K562 (cell line): ENCODE data around the gene TAS2R38. TPM values are rescaled to one million over a fixed set of nuclear protein-coding genes. Genes with fewer than 3 reads are reported as not detected.

Experiments used
- ATAC-seq: fragments of 200-7000 bp; cut with Tn5 transposase; 3 replicates; pipeline ENCODE4 v1.9.1; 2020; ENCODE audit warnings: moderate library complexity
- BruUV-seq: library from RNA; stranded (reverse); fragments of 400-500 nt; replicated peaks from 2 replicates; lab custom pipeline; 2021; lab: Mats Ljungman, UMichigan
- CTCF ChIA-PET: fragments of 300-600 bp; formaldehyde crosslinking; extraction: SDS; loops from one replicate; lab custom pipeline; 2021; ENCODE audit warnings: low intra/inter-chr PET ratio; lab: Yijun Ruan, JAX
- POLR2A ChIA-PET: fragments of 300-600, 350-650 bp; sonication (Branson Sonifier 250); formaldehyde crosslinking; extraction: SDS; loops from one replicate; lab custom pipeline; 2021; ENCODE audit warnings: antibody characterized with exemption, inconsistent platforms; lab: Yijun Ruan, JAX
- DNase-seq, 4 experiments: peaks; one replicate each; pipeline versions ENCODE4 v3.0.0 to v3.0.0-alpha.2; 2011 to 2018; ENCODE audit warnings: low spot score in 3 of 4, mixed read lengths in 3 of 4; ENCODE audit errors: extremely low read depth in 1 of 4
- FAIRE-seq: peaks from 2 replicates; lab custom pipeline; 2011; peaks lifted over from hg19 to GRCh38; lab: Jason Lieb, UNC
- H2AFZ ChIP-seq: 2 replicates; pipeline ENCODE4 v1.6.0; 2011; ENCODE audit warnings: low read depth, low read length, control low read depth, inconsistent platforms
- H3K27ac ChIP-seq: fragments of 200-600 bp; 3 replicates; pipeline ENCODE4 v1.8.0; 2011; ENCODE audit warnings: low read depth, mild to moderate bottlenecking, control low read depth, inconsistent platforms, low read length, moderate library complexity, mixed read lengths; ENCODE audit errors: extremely low read depth
- H3K27me3 ChIP-seq, 2 experiments: fragments of 300-600 bp in 1 of 2; 2 replicates in 1 of 2; 3 replicates in 1 of 2; pipeline versions ENCODE4 v1.6.0 to v1.8.0; 2011; ENCODE audit warnings: inconsistent platforms in 2 of 2, low read length in 2 of 2, mild to moderate bottlenecking in 1 of 2, mixed read lengths in 1 of 2, moderate library complexity in 1 of 2; ENCODE audit not compliant: control insufficient read depth in 2 of 2, insufficient read depth in 2 of 2
- H3K36me3 ChIP-seq: fragments of 300-600 bp; 3 replicates; pipeline ENCODE4 v1.8.0; 2011; ENCODE audit warnings: mild to moderate bottlenecking, low read length, inconsistent platforms; ENCODE audit not compliant: control insufficient read depth, insufficient read depth
- H3K4me1 ChIP-seq, 2 experiments: fragments of 200-600 bp in 1 of 2; replicated peaks in 1 of 2; 2 replicates in 1 of 2; 3 replicates in 1 of 2; pipeline versions ENCODE4 v1.5.1 to v1.8.0; 2011; ENCODE audit warnings: inconsistent platforms in 2 of 2, low read length in 2 of 2, mild to moderate bottlenecking in 1 of 2, mixed read lengths in 1 of 2, moderate library complexity in 1 of 2; ENCODE audit not compliant: control insufficient read depth in 2 of 2, insufficient read depth in 2 of 2
- H3K4me2 ChIP-seq: 2 replicates; pipeline ENCODE4 v1.6.1; 2011; ENCODE audit warnings: low read length, control low read depth, inconsistent platforms, mixed read lengths; ENCODE audit not compliant: insufficient read depth
- H3K4me3 ChIP-seq: fragments of 200-600 bp; sonication (generic), shearing (Covaris generic); 2 replicates; pipeline ENCODE4 v1.5.1; 2016; ENCODE audit warnings: control low read depth, inconsistent platforms
- H3K79me2 ChIP-seq: fragments of 200-600 bp; 3 replicates; pipeline ENCODE4 v1.8.0; 2011; ENCODE audit warnings: low read length, inconsistent platforms; ENCODE audit not compliant: control insufficient read depth, insufficient read depth
- H3K9ac ChIP-seq, 2 experiments: 2 replicates each; pipeline versions ENCODE4 v1.6.0 to v1.6.1; 2011; ENCODE audit warnings: low read depth in 2 of 2, low read length in 2 of 2, control low read depth in 1 of 2, inconsistent platforms in 1 of 2, mild to moderate bottlenecking in 1 of 2, mixed read lengths in 1 of 2; ENCODE audit not compliant: insufficient read depth in 1 of 2
- H3K9me1 ChIP-seq: one replicate; pipeline ENCODE4 v1.6.0; 2011; ENCODE audit warnings: inconsistent platforms, mild to moderate bottlenecking, low read length, moderate library complexity; ENCODE audit not compliant: control insufficient read depth, insufficient read depth
- H3K9me3 ChIP-seq: replicated peaks from 2 replicates; pipeline ENCODE4 v1.5.1; 2011; ENCODE audit warnings: low read depth, low read length, inconsistent platforms; ENCODE audit not compliant: control insufficient read depth, insufficient read depth
- H4K20me1 ChIP-seq: replicated peaks from 2 replicates; pipeline ENCODE4 v1.6.1; 2011; ENCODE audit warnings: low read length, inconsistent platforms, mixed read lengths; ENCODE audit not compliant: control insufficient read depth, insufficient read depth
- EZH2 ChIP-seq: IDR thresholded peaks from 2 replicates; pipeline ENCODE4 v1.6.1; 2012; ENCODE audit warnings: low read depth, mild to moderate bottlenecking, inconsistent platforms, low read length, borderline replicate concordance
- ILK ChIP-seq: fragments of 450-650 bp; IDR thresholded peaks from 2 replicates; pipeline ENCODE4 v1.6.1; 2016; ENCODE audit warnings: missing genetic modification characterization, low read depth, mild to moderate bottlenecking, missing compliant biosample characterization, moderate library complexity, borderline replicate concordance
- ZNF263 ChIP-seq: sonication (generic); formaldehyde crosslinking; IDR thresholded peaks from 2 replicates; pipeline ENCODE4 v1.8.0; 2022; ENCODE audit warnings: mild to moderate bottlenecking, missing genetic modification reagents, borderline replicate concordance
- WGBS: fragments of 100-300 bp; shearing (Covaris generic); methylation state at CpG from one replicate; pipeline ENCODE4 v1.1.6; 2016; ENCODE audit warnings: low coverage, mixed read lengths; ENCODE audit not compliant: insufficient coverage; ENCODE audit errors: missing lambda C conversion rate; 5-methylcytosine and 5-hydroxymethylcytosine counted together
- in situ Hi-C: fragments of 300-500 bp; cut with MboI; formaldehyde crosslinking; loops from 4 replicates; pipeline ENCODE4 v1.15.0; 2018; ENCODE audit warnings: inconsistent platforms, mixed read lengths
- intact Hi-C: fragments of 100-400 bp; cut with micrococcal nuclease; formaldehyde crosslinking; loops from 2 replicates; pipeline ENCODE4 v1.14.2; 2022
- polyA plus RNA-seq, 8 experiments: library from polyadenylated mRNA; depleted of rRNA in 4 of 8; stranded (reverse) in 5 of 8; unstranded in 3 of 8; fragments of >200 nt; fragmentation: Nextera tagmentation in 2 of 8; fragmentation: Illumina TruSeq in 1 of 8; extraction: Ambion mirVana in 2 of 8; extraction: Trizol in 1 of 8; gene quantifications; 2 replicates each; pipeline versions ENCODE4 v1.2.1 to v1.2.3, GENCODE V29; 2011 to 2014; ENCODE audit warnings: inconsistent platforms in 1 of 8, missing spikeins in 1 of 8
- total RNA-seq, 7 experiments: library from RNA; depleted of rRNA in 6 of 7; stranded (reverse); fragments of >200 nt in 6 of 7; fragmentation: Illumina TruSeq in 2 of 7; extraction: Trizol in 2 of 7; gene quantifications; 2 replicates each; pipeline versions ENCODE4 v1.2.1 to v1.2.3, GENCODE V29; 2011 to 2021; ENCODE audit warnings: low replicate concordance in 1 of 7
- TF ChIP-seq, protein P1 (sequence below): fragments of 450-650 bp; conservative IDR thresholded peaks from 2 replicates; pipeline ENCODE4 v1.6.1; 2016; ENCODE audit warnings: missing genetic modification characterization, low read depth, mild to moderate bottlenecking, control low read depth, missing compliant biosample characterization
- TF ChIP-seq, protein P2 (sequence below): fragments of 250-450 bp; sonication (Bioruptor Pico); IDR thresholded peaks from 2 replicates; pipeline ENCODE4 v1.5.0; 2021; ENCODE audit warnings: mild to moderate bottlenecking, moderate library complexity

The TAS2R38 gene
- total and polyA plus RNA-seq, 9 of the 15 experiments (the other 6 are each of a cell fraction or from before 2014, with no cell fraction given), result not detected

DNA sequence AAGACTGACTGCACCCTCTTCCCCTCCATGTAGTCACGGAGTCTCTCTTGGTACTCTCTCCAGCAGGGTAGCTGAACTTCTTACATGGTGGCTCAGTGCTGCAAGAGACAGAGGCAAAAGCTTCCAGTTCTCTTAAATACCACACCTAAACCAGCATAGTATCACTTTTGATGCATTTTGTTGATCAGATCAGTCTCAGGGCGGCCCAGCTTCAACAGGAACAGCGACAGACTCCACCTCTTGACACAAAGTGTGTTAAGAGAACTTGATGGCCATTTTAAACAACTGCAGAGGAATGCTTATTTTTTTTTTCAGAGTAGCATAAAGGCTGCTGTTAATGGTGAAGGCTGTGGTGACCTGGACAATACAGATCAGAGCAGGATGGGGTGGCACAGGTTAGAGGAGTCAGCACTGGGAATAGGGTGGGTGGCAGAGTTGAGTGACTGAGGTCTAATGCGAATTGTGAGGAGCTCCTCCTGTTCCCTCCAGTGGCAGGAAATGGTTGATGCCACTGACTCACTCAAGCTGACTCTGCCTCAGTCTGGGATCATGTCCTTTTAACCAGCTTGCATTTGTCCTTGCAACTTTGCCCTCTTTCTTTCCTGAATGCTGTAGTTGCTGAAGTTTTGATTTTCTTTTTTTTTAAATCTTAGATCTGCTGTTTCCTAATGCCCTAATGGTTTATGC, 39.4 kb upstream of the TAS2R38 start:
- Histone ChIP-seq H3K79me2 (no peaks in the 10 kb centered on the region), H4K20me1 (no peaks in the 10 kb centered on the region), H3K27me3 (no peaks in the 10 kb centered on the region), H3K4me1 (no peaks in the 10 kb centered on the region), H3K9ac (no peak overlapping the region), H3K4me2 (no peak overlapping the region), H3K4me3 (no peak overlapping the region), H3K27ac (no peak overlapping the region), H2AFZ (no peak overlapping the region), H3K9me3 (no peaks in the 10 kb centered on the region), H3K36me3 (no peaks in the 10 kb centered on the region), H3K9me1 (no peaks in the 10 kb centered on the region)
- TF ChIP-seq, protein P1, sequence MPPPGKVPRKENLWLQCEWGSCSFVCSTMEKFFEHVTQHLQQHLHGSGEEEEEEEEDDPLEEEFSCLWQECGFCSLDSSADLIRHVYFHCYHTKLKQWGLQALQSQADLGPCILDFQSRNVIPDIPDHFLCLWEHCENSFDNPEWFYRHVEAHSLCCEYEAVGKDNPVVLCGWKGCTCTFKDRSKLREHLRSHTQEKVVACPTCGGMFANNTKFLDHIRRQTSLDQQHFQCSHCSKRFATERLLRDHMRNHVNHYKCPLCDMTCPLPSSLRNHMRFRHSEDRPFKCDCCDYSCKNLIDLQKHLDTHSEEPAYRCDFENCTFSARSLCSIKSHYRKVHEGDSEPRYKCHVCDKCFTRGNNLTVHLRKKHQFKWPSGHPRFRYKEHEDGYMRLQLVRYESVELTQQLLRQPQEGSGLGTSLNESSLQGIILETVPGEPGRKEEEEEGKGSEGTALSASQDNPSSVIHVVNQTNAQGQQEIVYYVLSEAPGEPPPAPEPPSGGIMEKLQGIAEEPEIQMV (tag), result no peak
- TF ChIP-seq ILK (no peak), EZH2 (no peak), ZNF263 (CRISPR knock-in tag) (no peak)
- TF ChIP-seq, protein P2, sequence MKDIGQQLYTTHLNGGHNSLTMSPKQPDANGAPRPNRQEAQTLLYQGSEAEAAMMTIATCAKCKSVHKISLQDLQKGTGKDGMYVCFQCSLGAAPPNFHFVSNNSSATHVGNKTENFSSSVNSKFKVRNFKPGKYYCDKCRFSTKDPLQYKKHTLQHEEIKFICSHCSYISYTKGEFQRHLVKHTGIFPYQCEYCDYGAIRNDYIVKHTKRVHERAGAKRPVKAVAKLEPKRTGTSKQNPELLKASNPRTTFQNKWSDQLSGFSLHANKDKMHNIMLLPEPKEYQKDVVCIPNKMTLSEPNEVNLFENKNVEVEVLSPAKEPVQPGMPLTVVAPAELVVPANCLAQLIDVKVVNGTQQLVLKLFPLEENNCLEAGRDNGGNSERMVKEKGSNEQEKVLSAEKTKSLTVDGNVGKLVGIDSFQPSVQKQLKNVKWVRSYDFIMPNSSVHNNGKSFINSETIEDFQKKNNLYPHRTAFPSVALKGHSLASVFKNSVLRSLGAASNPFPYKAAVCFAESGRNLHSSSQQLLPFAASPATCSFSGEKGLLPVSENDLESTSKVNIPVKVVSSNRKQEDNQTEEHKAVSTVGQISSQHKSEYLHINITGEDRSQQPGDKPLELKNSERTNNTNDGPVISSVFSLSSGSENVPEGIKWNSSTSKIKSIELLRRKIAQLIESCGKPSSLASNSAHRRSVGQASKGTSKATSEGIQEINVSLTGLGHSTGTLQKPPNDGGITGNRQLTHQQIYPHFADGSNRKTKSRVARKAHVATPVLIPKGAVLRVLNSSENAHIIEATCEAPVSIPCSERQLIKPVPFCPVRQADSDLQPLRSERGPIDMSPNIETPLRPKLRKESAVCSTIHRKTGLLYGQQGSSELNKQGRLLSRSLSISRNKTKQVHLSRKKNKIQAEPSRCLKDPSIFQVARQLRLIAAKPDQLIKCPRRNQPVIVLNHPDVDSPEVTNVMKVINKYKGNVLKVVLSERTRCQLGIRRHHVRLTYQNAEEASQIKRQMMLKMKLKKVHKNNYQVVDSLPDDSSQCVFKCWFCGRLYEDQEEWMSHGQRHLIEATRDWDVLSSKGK (CRISPR knock-in tag), result no peak
- POLR2A ChIA-PET, result no interaction called here
- DNase-seq (no peak), FAIRE-seq (no peak), ATAC-seq (no peak)
- in situ Hi-C loops (no loop called here), intact Hi-C loops (no loop called here)
- CTCF ChIA-PET, result no interaction called here
- 0% methylated on average over 4 of the region's 4 CpGs for WGBS
- BruUV-seq, result no TSS peak
